ENCODE data around the gene AKAP13.
"Not testable (repeated sequence)": the region's sequence is repeated elsewhere in the genome, so short reads cannot be mapped to it uniquely, and the experiment has no call there.

- TF ChIP-seq POLR2A, CTCF (IDR thresholded peaks at IDR 0.05): not testable (repeated sequence)
Observed at GRCh38 chr15:85487796-85488195, 107.4 kb downstream of the AKAP13 start.

Data from esophagus squamous epithelium (tissue), 4 donors.